Activated naive CD8-positive, alpha-beta T cell treated with anti-CD3 and anti-CD28 coated beads, Interleukin-2, amount 50 U/mL, for 24 hours (primary cell): ENCODE measurements around the gene KCNMB4.

Experiments used
- ATAC-seq: fragments of 150-1000 bp; cut with Tn5 transposase; one replicate; pipeline ENCODE4 v1.10.0; 2021
- DNase-seq: peaks from one replicate; pipeline ENCODE4 v3.0.0; 2021
- H3K27ac Mint-ChIP-seq: one replicate; pipeline ENCODE4 v1.8.0; 2021; ENCODE audit warnings: mild to moderate bottlenecking, mixed read lengths
- H3K27me3 Mint-ChIP-seq: one replicate; pipeline ENCODE4 v1.8.0; 2021; ENCODE audit warnings: mixed read lengths
- H3K36me3 Mint-ChIP-seq: one replicate; pipeline ENCODE4 v1.8.0; 2021; ENCODE audit warnings: low read depth, mixed read lengths
- H3K4me1 Mint-ChIP-seq: one replicate; pipeline ENCODE4 v1.8.0; 2021; ENCODE audit warnings: mixed read lengths
- H3K4me3 Mint-ChIP-seq: one replicate; pipeline ENCODE4 v1.8.0; 2021; ENCODE audit warnings: mild to moderate bottlenecking, moderate library complexity, mixed read lengths
- H3K9me3 Mint-ChIP-seq: one replicate; pipeline ENCODE4 v1.8.0; 2021; ENCODE audit warnings: mixed read lengths

The KCNMB4 gene

GRCh38 chr12:70398002-70398401 lies 31.9 kb downstream of the KCNMB4 start:
- no peak overlapping the region for H3K27ac Mint-ChIP-seq
- H3K4me1 Mint-ChIP-seq: no peaks in the 10 kb centered on the region
- H3K36me3 Mint-ChIP-seq: peaks cover 3% of the 10 kb centered on the region
- DNase-seq: no peak
- no peak for ATAC-seq
- H3K4me3 Mint-ChIP-seq: no peak overlapping the region
- no peaks in the 10 kb centered on the region for H3K27me3 Mint-ChIP-seq
- H3K9me3 Mint-ChIP-seq: no peaks in the 10 kb centered on the region

- Mint-ChIP-seq H3K4me1 (no peaks in the 10 kb centered on the region), H3K27me3 (no peaks in the 10 kb centered on the region), H3K4me3 (no peak overlapping the region), H3K36me3 (peaks cover 3% of the 10 kb centered on the region), H3K9me3 (no peaks in the 10 kb centered on the region), H3K27ac (no peak overlapping the region)
- ATAC-seq (no peak), DNase-seq (no peak)
These were observed 32.8 kb downstream of the KCNMB4 start for GRCh38 chr12:70398862-70399261.

- Mint-ChIP-seq H3K4me3 (no peak overlapping the region), H3K27me3 (no peaks in the 10 kb centered on the region), H3K36me3 (peaks cover 3% of the 10 kb centered on the region), H3K27ac (no peak overlapping the region), H3K9me3 (no peaks in the 10 kb centered on the region), H3K4me1 (no peaks in the 10 kb centered on the region)
- DNase-seq (no peak), ATAC-seq (no peak)
These were observed 33.2 kb downstream of the KCNMB4 start for GRCh38 chr12:70399311-70399710.

GRCh38 chr12:70400124-70400523 lies 34.0 kb downstream of the KCNMB4 start:
- no peaks in the 10 kb centered on the region for H3K27me3 Mint-ChIP-seq
- no peak overlapping the region for H3K27ac Mint-ChIP-seq
- DNase-seq: no peak
- H3K4me1 Mint-ChIP-seq: no peaks in the 10 kb centered on the region
- ATAC-seq: no peak
- no peaks in the 10 kb centered on the region for H3K9me3 Mint-ChIP-seq
- peaks cover 3% of the 10 kb centered on the region for H3K36me3 Mint-ChIP-seq
- H3K4me3 Mint-ChIP-seq: no peak overlapping the region

- no peak for ATAC-seq
- Mint-ChIP-seq H3K27ac (no peak overlapping the region), H3K4me3 (no peak overlapping the region), H3K9me3 (no peaks in the 10 kb centered on the region), H3K36me3 (peaks cover 3% of the 10 kb centered on the region), H3K27me3 (no peaks in the 10 kb centered on the region), H3K4me1 (no peaks in the 10 kb centered on the region)
- DNase-seq: no peak
These were observed 36.5 kb downstream of the KCNMB4 start for GRCh38 chr12:70402597-70402996.

- H3K4me1 Mint-ChIP-seq: no peaks in the 10 kb centered on the region
These were observed 37.7 kb downstream of the KCNMB4 start for GRCh38 chr12:70403826-70404225.

GRCh38 chr12:70408004-70408790 lies 42.1 kb downstream of the KCNMB4 start:
- DNase-seq: no peak
- Mint-ChIP-seq H3K4me3 (no peak overlapping the region), H3K27me3 (no peaks in the 10 kb centered on the region), H3K4me1 (no peaks in the 10 kb centered on the region), H3K9me3 (no peaks in the 10 kb centered on the region), H3K27ac (no peak overlapping the region), H3K36me3 (no peaks in the 10 kb centered on the region)
- no peak for ATAC-seq

More at GRCh38 chr12:70403826-70404225, 37.7 kb downstream of the KCNMB4 start:
- ATAC-seq (no peak), DNase-seq (no peak)
- no peaks in the 10 kb centered on the region for H3K27me3 Mint-ChIP-seq
- H3K27ac Mint-ChIP-seq: no peak overlapping the region
- H3K36me3 Mint-ChIP-seq: peaks cover 3% of the 10 kb centered on the region
- no peaks in the 10 kb centered on the region for H3K9me3 Mint-ChIP-seq
- no peak overlapping the region for H3K4me3 Mint-ChIP-seq

GRCh38 chr12:70415987-70416386 lies 49.9 kb downstream of the KCNMB4 start:
- Mint-ChIP-seq H3K9me3 (no peaks in the 10 kb centered on the region), H3K4me3 (no peak overlapping the region), H3K36me3 (no peaks in the 10 kb centered on the region), H3K4me1 (peaks cover 5% of the 10 kb centered on the region), H3K27me3 (no peaks in the 10 kb centered on the region), H3K27ac (no peak overlapping the region)
- ATAC-seq (no peak), DNase-seq (no peak)

- H3K27ac Mint-ChIP-seq: no peak overlapping the region
These were observed 51.0 kb downstream of the KCNMB4 start for GRCh38 chr12:70417121-70417520.

GRCh38 chr12:70418101-70418500 lies 52.0 kb downstream of the KCNMB4 start:
- Mint-ChIP-seq H3K27me3 (no peaks in the 10 kb centered on the region), H3K4me1 (peaks cover 5% of the 10 kb centered on the region)

More at GRCh38 chr12:70417121-70417520, 51.0 kb downstream of the KCNMB4 start:
- no peak overlapping the region for H3K4me3 Mint-ChIP-seq
- H3K36me3 Mint-ChIP-seq: no peaks in the 10 kb centered on the region
- DNase-seq: no peak
- H3K4me1 Mint-ChIP-seq: peaks cover 5% of the 10 kb centered on the region
- ATAC-seq: no peak
- no peaks in the 10 kb centered on the region for H3K9me3 Mint-ChIP-seq
- H3K27me3 Mint-ChIP-seq: no peaks in the 10 kb centered on the region

GRCh38 chr12:70422631-70423030 lies 56.5 kb downstream of the KCNMB4 start:
- Mint-ChIP-seq H3K4me1 (no peaks in the 10 kb centered on the region), H3K36me3 (no peaks in the 10 kb centered on the region), H3K9me3 (no peaks in the 10 kb centered on the region), H3K27ac (no peak overlapping the region), H3K4me3 (no peak overlapping the region), H3K27me3 (no peaks in the 10 kb centered on the region)
- DNase-seq (no peak), ATAC-seq (no peak)

More at GRCh38 chr12:70418101-70418500, 52.0 kb downstream of the KCNMB4 start:
- H3K9me3 Mint-ChIP-seq: no peaks in the 10 kb centered on the region
- no peak overlapping the region for H3K27ac Mint-ChIP-seq
- H3K4me3 Mint-ChIP-seq: no peak overlapping the region
- ATAC-seq (no peak), DNase-seq (no peak)
- no peaks in the 10 kb centered on the region for H3K36me3 Mint-ChIP-seq

- Mint-ChIP-seq H3K4me3 (no peak overlapping the region), H3K36me3 (no peaks in the 10 kb centered on the region), H3K27ac (no peak overlapping the region), H3K27me3 (no peaks in the 10 kb centered on the region), H3K9me3 (no peaks in the 10 kb centered on the region), H3K4me1 (no peaks in the 10 kb centered on the region)
- ATAC-seq (no peak), DNase-seq (no peak)
These were observed 60.5 kb downstream of the KCNMB4 start for GRCh38 chr12:70426620-70427019.

GRCh38 chr12:70427611-70428010 lies 61.5 kb downstream of the KCNMB4 start:
- Mint-ChIP-seq H3K4me3 (no peak overlapping the region), H3K9me3 (no peaks in the 10 kb centered on the region)
- no peak for ATAC-seq

GRCh38 chr12:70430400-70430799 lies 64.3 kb downstream of the KCNMB4 start:
- no peak for ATAC-seq
- Mint-ChIP-seq H3K4me3 (no peak overlapping the region), H3K36me3 (no peaks in the 10 kb centered on the region), H3K27me3 (no peaks in the 10 kb centered on the region), H3K9me3 (no peaks in the 10 kb centered on the region), H3K27ac (no peak overlapping the region), H3K4me1 (no peaks in the 10 kb centered on the region)
- no peak for DNase-seq

More at GRCh38 chr12:70427611-70428010, 61.5 kb downstream of the KCNMB4 start:
- Mint-ChIP-seq H3K4me1 (no peaks in the 10 kb centered on the region), H3K27ac (no peak overlapping the region), H3K27me3 (no peaks in the 10 kb centered on the region), H3K36me3 (no peaks in the 10 kb centered on the region)
- no peak for DNase-seq

GRCh38 chr12:70436836-70437235 lies 70.7 kb downstream of the KCNMB4 start:
- Mint-ChIP-seq H3K9me3 (no peaks in the 10 kb centered on the region), H3K27me3 (no peaks in the 10 kb centered on the region), H3K27ac (no peak overlapping the region), H3K4me1 (no peaks in the 10 kb centered on the region), H3K4me3 (no peak overlapping the region), H3K36me3 (no peaks in the 10 kb centered on the region)
- DNase-seq (no peak), ATAC-seq (no peak)
